Renal cortical epithelial cell (primary cell): ENCODE measurements around the gene CARMIL1. TPM values are rescaled to one million over a fixed set of nuclear protein-coding genes. Genes with fewer than 3 reads are reported as not detected.

Experiments used
- DNase-seq: peaks from one replicate; pipeline ENCODE4 v3.0.0-alpha.2; 2011; ENCODE audit warnings: low read depth
- total RNA-seq: library from RNA; depleted of rRNA; stranded (reverse); fragments of >200 nt; gene quantifications from 2 replicates; pipeline ENCODE4 v1.2.3, GENCODE V29; 2014

The CARMIL1 gene
- total RNA-seq, 1 donor from 2014 or later = 55.7 TPM

DNA sequence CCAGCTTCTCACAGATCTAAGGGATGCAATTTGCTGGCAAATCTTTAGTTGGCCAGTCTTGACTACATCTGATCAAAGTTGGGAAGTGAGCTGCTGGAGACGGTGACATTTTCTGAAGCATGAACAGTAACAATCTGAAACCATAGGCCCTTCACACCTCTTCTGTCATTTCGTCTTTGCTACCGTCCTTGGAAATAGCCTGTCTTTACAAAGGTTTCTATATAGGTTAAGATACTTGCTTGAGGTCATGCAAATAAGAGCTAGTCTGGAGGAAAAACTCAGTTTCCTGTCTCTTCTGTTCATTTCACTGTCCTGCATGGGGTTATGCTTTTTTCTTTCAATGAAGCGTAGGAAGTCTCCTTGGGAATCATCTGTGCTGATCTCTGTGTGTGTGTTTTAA lies 55.6 kb downstream of the CARMIL1 start:
- no peak for DNase-seq

DNA sequence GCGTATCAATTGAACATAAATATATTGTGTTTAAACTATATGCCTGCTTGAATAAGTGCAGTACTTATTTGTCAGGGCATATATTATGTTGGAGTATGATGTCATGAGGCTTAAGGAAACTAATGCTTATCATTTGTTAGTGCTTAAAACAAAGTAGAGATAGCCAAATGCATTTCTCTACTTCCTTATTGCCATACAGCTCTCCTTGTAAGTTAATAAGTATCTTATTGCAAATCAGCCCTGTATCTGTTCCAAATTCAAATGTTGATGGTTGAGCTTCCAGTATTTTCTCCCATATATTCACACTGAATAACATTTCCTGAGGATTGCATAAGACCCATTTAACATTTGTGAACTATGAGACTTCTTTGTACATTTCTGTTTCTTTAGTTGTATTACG lies 57.8 kb downstream of the CARMIL1 start:
- peak; percentile 80 for DNase-seq

DNA sequence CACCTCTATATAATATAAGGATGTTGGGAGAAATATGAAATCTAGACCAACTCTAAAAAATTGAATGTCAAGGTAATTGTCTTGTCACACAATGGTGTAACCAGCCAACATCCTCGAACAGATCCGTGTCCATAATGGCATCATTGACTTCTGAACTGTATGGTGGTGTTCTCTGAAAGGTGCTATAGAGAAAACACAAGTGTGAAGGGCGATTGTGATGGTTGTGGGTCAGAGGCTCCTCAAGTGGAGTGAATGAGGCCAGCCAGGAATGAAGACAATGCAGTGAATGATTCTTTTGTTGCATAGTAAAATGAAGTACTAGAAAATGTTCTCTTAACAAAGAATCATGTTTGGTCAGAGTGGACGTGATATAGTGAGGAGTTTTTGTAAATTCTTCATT lies 58.3 kb downstream of the CARMIL1 start:
- DNase-seq = no peak

DNA sequence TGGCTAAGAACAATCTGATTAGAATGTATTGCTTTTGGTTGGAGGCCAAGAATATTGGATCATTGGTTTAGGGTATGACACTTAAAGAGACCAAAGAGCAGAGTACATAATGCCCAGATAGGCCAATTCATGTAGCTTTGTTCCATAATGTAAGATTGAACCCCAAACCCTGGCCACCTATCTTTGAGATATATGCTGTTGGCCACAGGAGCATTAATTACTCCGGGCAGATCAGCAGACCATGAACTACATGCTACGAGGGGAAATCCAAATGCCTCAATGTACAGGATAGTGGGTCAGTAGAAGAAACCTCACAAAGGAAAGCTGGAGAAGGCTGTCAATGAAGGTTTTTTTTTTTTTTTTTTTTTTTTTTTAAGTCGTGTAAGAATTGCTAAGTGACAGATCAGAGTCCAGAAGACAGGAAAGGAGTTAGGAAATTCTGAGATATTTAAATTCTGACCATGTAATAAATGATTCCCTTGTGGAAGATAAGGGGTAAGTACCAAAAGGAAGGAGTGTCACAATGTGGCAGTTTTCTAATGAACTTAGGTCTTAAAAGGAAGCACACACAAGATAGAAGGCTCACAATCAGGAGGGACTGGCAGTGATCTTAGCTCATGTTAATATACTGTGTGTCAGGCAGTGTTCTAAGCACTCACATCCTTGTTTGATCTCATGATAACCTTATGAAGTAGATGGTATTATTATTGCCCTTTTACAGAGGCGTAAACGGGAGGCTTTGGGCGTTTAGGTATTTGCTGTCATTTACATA lies 61.4 kb downstream of the CARMIL1 start:
- DNase-seq = no peak

DNA sequence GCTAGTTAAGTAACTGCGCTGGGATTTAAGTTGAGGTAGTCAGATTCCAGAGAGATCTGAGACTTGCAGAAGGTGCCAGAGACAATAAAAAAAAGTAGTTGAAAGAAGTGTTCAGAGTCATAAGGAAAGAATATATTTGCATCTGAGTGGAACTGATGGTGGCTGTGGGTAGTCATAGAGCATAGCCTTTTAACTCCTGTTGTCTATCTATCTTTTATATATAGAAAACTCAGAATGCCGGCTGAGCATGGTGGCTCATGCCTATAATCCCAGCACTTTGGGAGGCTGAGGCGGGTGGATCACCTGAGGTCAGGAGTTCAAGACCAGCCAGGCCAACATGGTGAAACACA lies 62.0 kb downstream of the CARMIL1 start:
- no peak for DNase-seq

DNA sequence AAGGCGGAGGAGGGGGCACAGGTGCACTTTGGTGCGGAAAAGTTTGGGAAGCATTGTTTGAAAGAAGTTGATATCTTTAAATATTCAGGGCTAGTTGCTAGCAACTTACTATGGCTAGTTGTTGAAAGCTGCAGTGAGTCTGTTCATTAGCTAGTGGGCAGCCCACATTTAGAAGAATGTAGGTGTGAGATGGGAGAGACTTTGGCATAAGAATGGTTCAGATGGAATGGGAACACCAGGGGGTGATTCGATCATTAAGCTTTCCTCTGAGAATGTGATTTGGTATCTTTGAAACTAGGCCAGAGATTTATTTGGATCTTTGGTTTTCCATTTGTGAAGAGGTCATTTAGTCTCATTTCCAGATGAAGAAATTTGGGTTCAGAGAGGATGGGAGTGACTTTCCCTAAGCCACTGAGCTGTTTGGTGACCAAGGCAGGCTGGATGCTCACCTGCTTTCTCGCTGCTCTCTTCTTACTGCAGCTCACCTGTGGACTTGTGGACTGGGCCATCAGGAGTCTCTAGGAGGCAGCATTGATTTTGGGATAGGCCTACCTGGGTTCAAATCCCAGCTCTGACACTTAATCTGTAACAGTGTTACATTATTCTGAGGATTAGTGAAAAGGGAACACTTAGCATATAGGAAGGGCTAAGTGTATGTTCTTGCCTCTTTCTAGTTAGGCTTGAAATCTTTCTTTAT lies 62.9 kb downstream of the CARMIL1 start:
- DNase-seq = no peak

DNA sequence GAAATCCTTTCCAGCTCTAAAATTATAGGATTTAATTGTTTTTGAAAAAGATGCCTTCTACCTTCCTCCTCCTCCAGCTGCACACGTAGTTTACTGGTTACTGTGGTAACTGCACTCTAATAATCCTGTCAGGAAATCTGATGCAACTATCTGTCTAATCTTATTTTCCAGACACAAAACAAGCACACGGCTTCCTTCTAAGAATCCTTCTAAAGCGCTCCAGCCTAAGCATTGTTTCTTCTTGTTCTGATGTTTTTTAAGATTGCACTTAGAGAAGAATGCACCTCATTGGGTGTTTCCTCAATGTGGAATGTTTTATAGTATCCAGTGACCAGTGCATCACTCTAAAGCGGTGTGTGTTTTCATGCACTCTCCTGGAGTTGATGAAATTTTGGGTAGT lies 63.6 kb downstream of the CARMIL1 start:
- DNase-seq = no peak

DNA sequence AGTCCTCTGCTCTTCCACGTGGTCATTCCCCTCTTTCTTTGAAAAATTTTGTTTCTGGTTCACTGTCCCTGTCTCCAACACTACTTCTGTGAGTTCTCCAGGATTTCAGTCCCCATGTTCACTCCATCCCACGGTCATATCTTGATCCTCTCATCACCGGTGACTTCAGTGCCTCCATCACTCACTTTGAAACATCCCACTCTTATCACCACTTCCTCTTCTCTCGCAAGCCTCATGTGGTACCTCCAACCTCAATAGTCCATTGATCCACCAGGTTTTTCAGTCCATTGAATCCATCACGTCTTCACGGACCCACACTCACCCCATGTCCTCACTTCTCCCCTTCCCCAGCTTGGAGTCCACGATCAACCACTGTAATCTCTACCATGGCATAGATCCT lies 64.8 kb downstream of the CARMIL1 start:
- no peak for DNase-seq

DNA sequence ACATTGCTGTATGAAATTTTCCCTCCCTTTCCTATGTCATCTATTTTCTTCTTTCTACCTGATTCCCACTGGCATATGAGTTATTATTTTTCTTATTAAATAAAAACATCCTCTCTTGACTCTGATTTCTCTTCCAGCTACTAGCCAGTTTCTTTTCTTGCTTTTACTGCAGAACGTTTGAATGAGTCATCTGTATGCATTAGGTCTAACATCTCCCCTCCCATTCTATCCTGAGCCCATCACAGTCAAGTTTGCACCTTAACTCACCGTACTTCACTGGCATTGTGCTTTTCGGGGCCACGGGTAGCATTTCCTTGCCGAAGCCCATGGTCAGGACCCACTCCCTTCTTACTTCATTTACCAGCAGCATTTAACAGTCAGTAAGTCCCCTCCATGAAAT lies 65.7 kb downstream of the CARMIL1 start:
- no peak for DNase-seq

DNA sequence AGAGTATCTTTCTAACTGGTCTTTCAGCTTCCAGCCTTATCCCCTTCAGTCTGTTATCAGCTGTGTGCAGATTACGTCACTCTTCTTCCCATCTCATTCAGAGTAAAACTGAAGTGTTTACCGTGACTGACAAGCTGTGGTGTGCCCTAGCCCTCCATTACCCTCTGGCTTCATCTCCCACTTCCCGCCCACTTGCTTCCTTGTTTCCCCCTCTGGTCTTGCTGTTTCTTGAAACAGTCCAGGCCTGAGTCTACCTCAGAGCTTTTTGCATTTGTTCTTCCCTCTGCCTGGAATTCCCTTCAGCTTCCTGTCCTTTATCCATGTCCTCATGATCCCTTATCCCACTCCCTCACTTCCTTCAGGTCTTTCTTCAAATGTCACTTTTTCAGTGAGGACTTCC lies 66.9 kb downstream of the CARMIL1 start:
- DNase-seq = no peak

DNA sequence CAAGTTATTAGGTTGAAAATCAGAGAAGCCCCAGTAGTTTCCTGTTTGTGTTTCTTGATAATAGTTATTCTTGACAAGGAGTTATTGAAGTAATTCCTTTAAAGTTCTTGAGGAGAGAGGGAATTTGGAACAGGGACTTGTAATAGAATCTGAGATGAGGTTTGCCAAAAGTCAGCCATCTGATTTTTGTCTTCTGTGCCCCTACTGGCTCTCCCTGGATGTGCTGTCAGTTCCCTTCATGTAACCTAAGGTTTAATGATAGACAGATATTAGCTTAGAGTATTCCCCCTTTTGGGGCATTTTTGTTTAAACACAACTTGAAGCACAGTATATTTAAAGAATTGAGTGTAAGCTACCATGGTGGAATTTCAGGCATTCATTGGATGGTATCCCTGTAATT lies 71.4 kb downstream of the CARMIL1 start:
- DNase-seq = no peak

DNA sequence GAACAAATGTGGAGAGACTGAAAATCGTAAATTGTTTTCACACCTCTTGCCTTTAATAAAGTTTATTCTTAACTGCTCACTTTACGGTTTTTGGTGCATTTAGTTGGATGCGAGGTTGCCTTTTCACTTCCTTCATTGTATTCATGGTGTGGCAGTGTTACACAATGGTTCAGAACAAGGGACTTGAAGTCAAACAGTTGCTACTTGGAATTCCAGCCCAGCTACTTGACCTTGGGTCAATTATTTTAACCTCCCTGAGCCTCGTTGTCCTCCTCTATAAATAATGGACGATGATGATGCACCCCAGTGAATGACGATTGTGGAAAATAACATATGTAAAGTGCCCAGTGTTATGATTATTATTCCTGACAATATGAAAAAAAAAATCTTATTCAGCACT lies 72.3 kb downstream of the CARMIL1 start:
- DNase-seq = no peak

DNA sequence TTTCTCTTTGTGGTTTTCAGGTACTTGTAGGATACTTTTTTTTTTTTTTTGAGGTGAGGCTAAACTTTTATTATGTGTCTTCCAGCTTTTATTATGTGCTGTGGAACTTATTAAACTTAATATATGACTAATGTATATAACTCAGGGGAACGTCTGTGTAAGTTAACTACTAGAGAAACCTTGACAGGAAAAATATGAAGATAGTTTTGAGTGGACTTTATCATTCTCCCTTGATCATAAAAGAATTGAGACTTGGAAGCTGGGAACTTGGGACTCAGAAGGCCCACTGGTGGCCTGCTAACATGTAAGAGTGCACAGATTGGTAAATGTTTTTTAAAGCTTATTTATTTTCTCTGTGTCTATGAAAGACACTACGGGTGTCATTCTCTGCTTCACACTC lies 73.1 kb downstream of the CARMIL1 start:
- DNase-seq = no peak

DNA sequence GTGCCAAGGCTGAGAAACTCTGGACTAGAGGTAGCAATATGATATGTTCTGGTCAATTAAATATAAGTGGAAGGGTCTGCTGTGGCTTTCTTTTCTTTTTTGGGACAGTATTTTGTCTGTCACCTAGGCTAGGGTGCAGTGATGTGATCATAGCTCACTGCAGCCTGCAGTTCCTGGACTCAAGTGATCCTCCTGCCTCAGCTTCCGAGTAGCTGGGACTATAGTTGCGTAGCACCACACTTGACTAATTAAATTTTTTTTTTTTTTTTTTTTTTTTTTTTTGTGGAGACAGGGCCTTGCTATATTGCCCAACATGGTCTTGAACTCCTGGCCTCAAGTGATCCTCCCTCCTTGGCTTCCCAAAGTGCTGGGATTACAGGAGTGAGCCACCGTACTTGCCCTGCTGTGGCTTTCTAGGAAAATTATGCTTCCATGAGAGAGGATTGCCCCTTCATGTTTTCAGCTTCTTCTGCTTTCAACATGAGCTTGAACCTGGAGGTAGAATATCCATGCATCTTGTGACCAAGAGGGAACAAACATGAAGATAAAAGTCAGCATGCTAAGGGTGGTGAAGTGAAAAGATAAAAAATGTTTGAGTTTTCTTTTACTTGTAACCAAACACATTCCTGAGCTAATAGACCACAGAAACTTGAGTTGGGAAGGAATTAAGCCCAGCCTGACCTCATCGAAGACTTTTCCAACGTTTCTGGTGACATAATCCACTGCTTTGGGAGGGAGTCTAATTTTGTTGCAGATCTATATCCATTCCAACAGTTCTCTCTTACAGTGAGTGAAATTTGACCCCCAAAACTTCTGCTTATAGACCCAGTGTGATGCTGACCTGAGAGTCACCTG lies 75.1 kb downstream of the CARMIL1 start:
- peak; percentile 70 for DNase-seq

DNA sequence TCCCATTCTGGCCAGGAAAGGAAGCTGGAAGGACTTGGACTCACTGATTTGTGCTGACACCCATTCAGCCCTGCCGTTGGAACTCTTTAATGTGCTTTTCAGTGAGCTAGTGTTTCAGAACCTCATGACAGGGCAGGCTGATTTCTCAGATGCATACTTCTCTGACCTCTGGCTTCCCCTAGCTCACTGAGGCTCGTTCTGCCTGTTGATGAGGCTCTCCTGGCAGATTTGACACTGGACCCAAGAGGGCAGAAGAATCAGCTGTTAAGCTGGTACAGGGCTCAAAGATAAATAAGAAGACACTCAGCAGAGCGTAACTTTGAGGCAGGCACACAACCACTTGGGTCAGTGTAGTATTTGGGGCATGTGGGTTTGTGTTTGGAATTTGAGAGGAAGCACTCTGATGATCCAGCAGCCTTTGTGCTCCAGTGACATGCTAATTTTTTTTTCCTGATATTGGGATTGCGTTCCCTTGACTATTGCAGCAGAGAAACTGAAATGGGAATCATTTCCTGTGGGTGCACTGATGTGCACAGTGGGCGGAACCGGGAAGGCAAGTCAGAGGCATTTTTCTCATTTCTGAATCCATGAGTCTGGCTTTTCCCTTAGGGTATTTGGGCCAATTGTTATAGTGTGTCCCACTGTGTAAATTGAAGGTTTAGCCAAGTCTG lies 80.2 kb downstream of the CARMIL1 start:
- peak; percentile 87 for DNase-seq

DNA sequence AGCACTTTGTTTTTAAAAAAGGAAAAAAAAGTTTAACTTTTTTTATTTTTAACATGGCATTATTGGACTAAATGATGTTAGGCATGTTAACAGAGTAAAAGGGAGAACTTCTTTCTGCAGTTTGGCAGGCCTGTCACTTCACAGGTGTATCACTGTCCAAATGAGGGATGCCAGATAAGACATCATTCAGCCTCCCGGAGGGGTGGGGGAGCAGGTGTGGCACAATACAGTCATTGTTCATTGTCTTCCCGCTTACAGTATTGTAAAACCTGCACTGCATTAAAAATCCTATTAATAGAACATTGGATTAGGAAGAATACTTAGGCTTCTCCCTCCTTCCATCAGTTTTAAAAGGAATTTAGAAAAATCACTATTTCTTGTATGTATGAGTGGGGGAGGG lies 80.7 kb downstream of the CARMIL1 start:
- no peak for DNase-seq

DNA sequence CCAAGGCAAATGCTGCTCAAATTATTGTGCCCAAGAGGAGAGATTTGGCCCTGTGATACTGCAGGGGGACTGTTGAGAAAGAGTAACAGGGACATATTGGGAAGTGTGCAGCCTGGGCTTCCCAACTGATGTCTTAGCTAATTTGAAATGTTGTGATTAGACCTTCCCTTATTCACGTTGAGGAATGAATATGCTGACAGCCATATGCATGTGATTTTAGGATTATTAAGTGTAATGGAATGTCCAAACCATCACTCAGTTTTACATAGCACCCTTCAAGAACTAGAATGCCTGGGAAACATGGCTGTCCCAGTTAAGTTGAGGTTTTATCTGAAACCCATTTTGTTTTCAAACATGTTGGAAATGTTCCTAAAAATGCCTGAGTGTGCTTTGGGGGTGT lies 81.4 kb downstream of the CARMIL1 start:
- DNase-seq = peak; percentile 44

DNA sequence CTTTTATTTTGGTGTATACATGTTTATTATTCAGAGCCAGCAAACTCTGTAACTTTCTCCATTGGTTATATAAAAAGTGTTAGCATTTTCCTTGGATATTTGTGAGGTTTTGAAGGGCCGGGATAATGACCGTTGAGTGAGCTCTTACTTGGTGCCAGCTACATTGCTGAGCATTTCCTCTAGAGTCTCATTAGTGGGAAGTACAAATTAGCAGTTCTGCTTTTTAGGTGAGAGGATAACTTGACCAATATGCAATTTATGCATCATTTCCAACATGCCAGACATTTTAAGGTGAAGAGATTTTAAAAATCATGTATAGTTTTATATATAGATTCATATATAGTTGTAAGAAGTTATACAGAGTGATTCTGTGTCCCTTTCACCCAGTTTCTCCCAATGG lies 84.3 kb downstream of the CARMIL1 start:
- DNase-seq = no peak

DNA sequence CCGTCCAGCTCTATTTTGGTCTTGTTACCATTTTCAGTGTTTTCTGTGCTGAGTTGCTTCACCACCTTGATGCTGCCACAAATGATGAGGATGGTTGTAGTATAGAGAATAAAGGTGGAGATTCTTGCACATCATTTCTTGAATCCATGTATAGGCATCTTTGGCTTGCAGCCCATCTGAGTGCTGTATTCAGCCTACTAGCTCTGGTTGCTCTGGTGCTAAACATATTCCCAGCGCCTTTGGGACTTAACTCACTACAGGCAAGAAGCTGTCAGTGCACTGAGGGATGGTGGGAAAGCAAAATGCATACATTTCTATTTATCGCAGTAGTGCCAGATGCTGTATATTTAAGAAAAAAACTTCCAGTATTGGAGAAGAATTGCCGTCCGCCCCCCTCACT lies 86.0 kb downstream of the CARMIL1 start:
- DNase-seq = no peak

DNA sequence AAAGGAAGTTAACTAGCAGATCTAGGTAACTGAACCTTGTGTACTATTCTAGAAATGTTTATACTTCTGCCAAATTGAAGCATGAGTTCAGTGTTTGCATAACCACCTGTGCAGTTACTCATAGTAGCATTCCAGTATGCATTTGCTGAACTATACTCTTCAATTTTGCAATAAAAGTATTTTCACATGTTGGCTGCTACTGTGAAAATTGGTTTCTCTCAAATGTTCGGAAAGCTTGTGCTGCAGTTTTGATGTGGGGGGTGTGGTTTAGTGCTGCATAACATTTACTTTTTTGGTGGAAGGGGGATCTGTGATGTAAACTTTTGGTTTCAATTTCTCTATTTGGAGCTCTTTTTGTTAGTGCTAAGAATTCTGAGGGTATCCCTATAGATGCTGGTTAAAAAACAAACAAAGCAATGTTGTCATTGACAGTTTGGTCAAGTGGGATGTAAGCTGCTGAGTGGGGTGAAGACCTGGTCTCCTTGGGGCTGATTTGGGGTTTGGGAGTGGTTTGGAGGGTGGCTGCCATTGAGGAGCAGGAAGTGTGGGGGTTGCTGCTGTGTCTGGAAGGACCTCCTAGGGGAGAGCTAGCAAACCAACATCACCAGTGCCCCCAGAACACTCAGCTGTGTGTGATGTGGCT lies 87.8 kb downstream of the CARMIL1 start:
- peak; percentile 85 for DNase-seq

DNA sequence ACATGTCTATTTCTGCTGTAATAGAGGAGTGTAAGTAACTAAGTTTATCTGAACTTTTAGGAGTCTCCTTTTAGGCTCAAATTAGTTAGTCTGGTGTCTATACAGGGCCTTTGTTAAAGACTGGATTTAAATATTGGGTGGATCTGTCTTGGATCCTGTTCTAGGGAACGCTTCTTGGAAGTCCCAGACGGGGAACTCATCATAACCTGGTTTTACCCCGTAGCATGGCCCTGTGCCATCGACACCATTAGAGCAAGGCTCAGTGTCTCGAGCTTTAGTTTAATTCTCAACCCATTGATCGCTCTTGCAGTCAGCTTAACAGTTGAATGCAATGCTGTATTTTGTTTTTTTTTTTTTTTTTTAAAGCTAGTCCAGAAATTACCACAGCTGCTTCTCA lies 89.9 kb downstream of the CARMIL1 start:
- no peak for DNase-seq
